ENCODE results near the gene GNA12.

The GNA12 gene

DNA sequence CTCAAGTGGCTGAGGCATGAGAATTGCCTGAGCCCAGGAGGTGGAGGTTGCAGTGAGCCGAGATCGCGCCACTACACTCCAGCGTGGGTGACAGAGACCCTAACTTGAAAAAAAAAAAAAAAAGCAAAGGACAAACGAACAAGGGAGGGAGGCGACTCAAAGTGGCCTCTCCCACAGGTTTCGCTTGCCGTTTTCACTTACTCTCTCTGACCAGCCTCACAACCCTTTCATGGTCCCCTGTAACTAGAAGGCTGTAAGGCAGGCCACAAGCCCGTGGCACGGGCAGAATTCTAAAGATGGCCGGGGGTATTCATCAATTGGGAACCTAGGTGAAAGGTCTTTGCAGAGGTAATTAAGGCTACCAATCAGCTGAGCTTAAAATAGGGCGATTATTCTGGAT lies 25.5 kb downstream of the GNA12 start:
- no peak for DNase-seq (ENCODE audit: low read depth in 2 of 2)

DNA sequence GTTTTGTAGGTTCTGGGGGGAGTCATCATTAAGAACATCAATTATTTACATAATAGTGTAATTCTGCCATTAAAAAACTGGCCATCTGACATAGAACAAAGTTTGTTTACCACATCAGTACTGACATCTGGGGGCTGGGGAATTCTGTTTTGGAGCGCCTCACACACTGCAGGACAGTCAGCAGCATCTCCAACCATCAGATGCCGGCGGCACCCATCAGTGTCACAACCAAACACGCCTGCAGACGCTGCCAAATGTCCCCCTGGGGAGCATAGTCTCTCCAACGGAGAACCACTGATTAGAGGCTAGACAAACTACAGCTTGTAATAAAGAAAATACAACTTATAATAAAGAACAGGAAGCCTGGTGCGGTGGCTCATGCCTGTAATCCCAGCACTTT lies 26.0 kb downstream of the GNA12 start:
- no peak for DNase-seq (ENCODE audit: low read depth in 2 of 2)

DNA sequence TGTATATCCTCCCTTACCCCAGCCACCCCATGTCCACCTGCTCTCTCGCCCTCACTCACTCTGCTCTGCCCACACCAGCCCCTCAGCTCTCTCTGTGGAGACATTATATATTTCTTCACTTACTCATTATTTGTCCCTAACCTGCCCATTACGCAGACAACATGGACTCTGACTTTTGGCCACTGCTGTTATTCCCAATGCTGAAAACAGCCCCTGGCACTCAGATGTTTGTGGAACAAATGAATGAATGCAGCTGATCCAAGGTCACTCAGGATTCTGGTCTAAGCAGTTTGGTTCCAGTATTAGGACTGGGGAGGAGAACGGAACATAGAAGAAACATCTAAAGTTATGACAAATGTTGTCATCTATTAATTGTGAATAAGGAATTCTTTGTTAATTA lies 26.7 kb downstream of the GNA12 start:
- DNase-seq (ENCODE audit: low read depth in 2 of 2) = no peak

DNA sequence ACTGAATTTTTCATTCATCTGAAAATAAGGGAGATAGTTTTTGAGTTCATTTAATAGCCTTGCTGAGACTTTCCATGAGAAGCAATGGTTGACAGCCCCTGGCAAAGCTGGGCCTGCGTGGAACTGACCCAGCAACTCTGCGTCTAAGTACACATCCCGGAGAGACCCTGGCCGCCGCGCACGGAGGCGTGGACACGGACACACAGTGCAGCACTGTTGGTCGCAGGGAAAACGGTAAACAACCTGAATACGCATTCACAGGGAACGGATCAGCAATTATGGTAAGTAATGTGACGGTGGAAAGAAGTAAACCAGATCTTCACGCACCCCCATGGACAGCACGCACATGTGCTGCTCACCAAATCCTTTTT lies 28.2 kb downstream of the GNA12 start:
- no peak for DNase-seq (ENCODE audit: low read depth in 2 of 2)

DNA sequence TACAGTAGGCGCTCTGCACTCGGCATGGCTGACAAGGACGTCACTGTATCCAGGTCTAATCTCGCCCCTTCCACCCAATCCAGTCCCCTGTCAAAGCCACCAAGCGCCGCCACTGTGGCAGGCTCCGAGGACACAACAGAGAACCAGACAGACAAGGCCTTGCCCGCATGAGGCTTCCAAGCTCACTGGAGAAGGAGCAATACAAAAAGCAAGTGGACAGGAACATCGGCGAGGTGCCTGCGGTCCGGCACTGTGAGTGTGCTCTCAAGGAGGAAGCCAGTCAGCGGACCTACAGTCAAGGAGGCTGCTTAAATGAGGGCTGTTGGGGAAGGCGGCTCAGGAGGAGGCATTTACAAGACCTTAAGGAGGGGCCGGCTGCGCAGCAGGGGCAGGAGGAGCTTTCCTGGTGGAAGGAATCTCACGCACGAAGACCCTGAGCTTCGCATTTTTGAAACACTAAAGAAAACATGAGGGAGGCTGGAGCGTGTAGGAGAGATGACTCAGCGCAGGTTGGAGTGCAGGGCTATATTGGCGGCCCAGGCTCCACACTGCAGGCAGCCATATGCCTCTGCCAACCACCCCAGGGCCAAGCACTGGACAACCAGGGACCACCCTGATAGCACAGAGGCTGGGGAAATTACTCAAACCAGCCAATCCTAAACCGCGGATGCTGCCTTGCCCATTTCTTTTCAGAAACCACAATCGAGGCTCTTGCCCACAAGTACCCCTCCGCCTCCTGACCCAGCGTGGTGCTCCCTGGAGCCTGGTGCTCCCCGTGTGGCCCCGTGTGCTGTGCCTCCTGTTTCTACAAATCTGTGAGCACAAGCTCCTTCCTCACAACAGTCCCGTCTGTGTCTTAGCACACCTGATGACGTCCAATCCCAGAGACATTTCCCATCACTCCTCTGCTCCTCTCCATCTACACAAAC lies 28.9 kb downstream of the GNA12 start:
- DNase-seq (ENCODE audit: low read depth in 2 of 2) = no peak

DNA sequence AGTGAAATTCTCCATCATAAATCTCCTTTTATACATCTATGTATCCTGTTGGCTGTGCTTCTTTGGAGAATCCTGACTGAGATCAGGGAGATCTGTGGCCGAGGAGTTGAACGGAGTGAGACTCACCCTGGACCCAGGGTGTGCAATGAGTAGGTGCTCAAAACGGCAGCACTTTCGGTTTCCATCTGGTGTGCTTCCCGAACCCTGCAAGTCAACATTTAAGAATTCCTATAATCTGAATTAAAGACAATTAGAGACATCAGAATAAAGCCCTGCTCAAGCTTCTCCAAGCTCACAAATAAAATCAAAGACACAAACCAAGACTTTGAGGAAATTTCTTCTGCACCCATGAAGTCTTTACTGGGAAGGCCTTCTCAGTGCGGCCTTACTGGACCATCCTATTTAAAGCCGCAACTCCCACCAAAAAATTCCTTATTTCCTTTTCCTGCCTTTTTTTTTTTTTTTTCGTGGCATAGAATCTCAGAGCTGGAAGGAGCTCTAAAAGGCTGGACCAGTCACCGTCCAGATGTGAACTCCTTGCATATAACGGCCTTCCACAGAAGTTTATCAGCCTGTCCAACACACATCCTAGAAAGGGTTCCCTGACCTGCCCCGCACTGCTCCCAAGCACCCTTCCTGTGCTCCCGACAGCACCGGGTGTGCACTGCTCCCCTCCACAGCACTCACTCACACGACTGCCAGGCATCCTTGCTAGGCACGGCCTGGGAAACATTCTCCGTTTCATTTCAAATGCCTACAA lies 29.7 kb downstream of the GNA12 start:
- DNase-seq (ENCODE audit: low read depth in 2 of 2) = no peak

DNA sequence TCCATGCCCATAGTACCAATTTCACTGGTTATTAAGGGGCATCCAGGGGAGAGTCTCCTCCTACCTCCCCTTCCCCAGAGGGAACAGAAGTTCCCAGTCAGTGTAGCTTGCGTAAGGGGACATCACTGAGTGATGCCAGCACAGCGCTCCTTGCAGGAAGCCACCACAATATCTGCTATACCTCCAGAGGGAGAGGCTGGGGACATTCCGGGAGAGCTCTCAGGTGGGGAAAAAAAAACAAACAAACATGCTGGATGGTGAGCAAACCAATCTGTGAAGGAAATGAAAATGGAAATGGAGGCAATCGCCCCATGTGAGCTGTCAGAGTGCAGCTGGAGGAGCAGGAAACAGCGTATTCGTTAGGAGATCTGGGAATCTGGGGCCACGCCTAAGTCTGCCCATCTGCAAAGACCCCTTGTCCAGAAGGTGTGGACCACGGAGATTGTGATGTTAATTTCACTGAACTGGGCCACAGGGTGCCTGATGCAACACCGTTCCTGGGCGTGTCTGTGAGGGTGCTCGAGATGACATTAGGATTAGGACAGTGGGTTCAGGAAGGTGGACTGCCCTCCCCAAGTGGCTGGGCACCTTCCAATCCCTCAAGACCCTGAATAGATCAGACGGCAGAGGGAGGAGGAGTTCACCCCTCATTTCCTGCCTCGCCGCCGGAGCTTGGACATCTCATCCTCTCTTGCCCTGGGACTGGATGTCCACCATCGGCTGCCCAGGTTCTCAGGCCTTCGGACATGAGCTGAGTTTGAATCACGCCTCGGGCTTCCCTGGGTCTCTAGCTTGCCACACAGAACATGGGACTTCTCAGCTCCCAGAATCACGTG lies 30.5 kb downstream of the GNA12 start:
- no peak for DNase-seq (ENCODE audit: low read depth in 2 of 2)

DNA sequence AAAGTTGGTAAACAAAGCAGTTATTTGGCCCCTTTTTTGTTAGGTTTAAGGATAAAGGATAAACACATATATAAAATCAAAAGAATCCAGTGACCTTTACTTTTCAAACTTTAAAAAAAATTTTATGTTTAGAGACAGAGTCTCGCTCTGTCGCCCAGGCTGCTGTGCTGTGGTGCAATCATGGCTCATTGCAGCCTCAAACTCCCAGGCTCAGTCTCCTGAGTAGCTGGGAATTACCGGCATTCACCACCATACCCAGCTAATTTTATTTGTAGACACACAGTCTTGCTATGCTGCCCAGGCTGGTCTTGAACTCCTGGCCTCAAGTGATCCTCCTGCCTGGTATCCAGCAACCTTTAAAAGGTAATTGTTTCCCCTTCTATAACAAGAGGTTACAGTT lies 31.3 kb downstream of the GNA12 start:
- DNase-seq (ENCODE audit: low read depth in 2 of 2) = no peak

DNA sequence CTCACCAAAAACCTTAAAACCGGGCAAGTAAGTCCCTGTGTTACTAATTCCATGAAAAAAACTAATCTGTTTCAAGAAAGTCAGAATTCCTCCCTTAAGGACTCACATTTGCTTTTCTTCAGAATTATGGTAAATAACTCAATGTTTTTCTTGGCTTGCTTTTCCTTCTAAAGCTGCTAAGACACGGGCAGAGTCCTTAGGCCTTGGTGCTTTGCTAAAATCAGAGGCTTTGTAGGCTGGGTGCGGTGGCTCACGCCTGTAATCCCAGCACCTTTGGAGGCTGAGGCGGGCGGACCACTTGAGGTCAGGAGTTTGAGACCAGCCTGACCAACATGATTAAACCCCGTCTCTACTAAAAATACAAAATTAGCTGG lies 32.0 kb downstream of the GNA12 start:
- DNase-seq (ENCODE audit: low read depth in 2 of 2) = no peak

DNA sequence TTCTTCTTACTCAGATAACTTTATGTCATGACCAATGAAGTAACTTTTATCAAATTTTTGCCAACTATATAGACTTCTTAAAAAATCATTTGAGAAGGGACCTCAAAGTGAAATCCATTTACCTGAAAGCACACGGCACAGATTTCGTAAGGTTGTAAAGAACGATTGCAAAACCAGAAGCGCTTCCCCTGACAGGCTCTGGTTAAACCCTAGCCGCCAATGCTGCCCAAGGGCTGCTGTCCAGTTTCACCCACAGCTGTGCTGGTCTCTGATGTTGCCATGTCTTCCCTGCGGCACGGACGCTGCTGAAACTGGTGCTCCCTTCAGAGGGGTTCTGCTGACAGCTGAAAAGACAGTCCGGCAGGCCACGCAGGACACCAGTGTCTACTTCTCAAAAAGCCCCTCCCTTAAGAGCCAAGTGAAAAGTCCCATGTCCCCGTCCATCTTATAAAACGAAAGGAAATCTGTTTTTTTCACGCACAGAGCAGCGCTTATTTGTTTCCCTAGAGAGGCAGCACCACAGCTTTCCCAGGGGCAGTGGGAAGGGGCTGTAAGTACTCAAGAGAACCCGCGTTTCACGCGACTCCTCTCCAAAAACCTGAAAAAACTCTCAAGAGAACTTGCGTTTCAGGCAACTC lies 32.5 kb downstream of the GNA12 start:
- DNase-seq (ENCODE audit: low read depth in 2 of 2) = no peak

DNA sequence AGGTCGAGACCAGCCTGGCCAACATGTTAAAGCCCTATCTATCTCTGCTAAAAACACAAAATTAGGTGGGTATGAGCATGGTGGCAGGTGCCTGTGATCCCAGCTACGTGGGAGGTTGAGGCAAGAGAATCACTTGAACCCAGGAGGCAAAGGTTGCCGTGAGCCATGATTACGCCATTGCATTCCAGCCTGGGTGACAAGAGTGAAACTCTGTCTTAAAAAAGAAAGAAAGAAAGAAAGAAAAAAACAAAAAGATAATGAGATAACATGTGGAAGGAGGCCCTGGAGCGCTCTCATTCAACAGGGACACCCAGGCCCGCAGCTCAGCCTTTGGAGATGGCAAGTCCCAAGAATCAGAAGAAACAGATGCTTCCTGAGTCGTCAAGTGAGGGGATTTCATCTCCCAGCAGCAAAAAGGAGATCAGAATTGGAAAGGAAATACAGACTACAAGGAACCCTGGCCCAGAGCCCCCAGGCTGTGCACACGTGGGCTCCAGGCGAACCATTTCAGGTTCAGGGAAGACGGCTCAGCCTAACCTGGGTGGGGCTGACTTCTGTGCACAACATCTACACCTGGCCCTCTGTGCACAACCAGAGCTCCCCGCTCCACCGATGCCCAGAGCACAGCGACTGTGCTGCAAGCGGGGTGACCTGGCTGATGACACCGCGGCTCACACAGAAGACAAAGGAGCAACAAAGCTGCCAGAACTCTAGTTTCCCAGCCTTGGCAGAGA lies 33.3 kb downstream of the GNA12 start:
- no peak for DNase-seq (ENCODE audit: low read depth in 2 of 2)

DNA sequence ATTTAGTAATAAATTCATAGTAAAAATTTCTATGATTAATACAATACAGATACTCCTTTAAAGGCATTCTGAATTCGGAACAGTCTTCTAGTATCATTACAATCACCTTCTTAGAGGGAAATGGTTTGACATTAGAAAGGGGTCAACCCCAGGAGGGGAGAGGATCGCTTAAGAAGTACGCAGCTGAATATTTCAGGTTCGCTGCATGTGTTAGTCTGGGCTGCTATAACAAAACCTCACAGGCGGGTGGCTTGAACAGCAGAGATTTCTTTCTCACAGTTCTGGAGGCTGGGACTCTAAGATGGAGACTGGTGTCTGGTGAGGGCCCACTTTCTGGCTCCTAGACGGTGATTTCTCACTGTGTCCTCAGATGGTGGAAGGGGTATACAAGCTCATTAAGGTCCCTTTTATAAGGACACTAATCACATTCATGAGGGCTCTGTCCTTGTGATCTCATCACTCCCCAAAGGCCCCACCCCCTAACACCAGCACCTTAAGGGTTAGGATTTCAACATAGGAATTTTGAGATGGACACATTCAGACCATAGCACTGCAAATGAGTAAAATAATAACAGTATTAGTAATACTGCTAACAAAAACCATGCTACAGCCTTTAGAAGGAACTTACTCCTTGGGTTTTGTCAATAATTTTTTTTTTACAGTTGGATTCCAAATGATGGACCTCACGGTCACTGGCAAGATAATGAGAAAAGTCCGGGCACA lies 34.0 kb downstream of the GNA12 start:
- DNase-seq (ENCODE audit: low read depth in 2 of 2) = no peak

DNA sequence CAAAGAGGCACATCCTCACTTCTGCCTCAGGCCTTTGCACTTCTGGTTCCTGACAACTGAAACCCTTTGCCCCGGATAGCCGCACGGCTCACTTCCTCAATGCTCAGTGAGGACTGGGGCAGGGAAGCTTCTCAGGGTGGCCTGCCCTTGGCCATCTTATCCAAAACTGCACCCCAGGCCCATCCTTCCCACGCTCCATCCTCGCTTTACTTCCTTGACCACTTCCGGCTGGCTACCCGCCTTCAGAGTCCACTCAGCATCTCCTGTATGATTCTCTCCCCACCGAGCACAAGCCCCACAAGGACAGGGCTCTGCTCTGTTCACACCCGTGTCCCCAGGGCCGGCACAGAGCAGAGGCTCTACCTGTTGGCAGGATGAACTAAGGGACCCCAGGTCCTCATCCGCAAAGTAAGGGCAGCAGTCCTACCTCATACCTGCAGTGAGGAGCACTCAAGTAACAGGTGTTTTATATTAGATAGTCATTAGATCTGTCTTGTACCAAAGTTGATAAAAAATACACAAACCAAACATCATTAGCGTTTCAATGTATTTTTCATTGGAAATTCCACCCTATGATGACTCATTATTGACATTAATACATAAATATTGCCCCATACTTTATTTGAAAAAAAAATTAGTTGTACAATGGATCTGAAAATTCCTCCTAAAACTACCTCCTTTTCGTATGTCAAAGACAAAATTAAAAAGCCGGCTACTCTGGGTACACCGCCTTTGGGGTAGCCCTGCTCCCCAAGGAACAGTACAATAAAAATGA lies 35.0 kb downstream of the GNA12 start:
- DNase-seq (ENCODE audit: low read depth in 2 of 2) = no peak

DNA sequence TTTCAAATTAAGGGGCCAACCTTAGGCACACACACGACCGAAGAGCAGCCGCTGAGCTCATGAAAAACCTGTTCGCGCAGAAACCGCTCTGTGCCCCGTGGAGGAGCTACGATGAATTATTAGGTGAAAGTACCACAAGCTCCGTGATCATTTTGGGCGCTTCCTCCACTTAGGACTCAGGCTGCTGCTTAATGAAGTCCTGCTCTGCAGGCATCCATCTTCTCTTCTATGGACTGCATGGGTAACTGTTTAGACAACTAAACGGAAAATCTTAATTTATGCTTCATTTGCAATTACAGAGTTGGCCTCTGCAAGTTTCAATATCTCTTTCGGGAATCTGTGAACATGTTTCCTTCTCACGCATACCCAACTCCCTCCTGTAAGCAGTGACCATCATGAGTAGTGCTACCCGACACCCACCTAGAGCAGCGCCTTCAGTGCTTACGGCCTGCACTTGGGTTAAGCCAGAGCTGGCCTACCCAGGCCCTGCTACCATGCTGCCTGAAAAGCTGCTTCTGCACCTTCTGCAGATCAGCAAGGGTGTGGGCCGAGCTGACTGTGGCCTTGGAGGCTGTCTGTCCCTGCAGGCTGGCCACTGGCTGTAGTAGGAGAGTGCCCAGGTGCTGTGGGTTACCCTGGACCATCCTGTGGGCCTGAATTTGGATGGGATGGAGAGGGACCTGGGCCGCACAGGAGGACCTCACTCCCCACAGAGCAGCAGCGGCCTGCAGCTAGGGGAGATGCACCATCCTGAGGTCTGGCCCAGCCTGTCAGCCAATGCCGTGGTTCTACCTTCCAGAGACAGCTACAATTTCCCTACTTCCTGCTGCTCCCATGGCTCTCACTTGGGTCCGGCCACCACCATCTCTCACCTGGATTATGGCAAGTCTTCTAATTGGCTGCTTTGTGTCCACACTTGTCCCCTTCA lies 36.0 kb downstream of the GNA12 start:
- DNase-seq (ENCODE audit: low read depth in 2 of 2) = no peak

DNA sequence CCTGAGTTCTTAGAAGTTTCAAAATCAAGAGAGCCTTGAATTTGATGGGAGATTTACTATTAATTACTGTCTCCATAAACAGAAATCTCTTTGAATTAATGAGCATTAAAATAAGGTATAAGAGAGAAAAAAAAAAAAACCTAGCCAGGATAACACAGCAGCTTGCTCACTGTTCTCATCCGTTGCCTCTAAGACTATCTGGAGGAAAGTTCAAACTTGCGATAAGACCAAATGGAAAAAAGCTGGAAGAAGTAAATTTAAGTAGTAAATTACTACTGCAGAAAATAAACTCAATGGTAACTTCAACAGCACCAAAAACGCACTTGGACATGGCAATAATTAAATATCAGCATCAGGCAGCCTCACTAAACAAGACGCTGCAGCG lies 36.7 kb downstream of the GNA12 start:
- DNase-seq (ENCODE audit: low read depth in 2 of 2) = no peak

DNA sequence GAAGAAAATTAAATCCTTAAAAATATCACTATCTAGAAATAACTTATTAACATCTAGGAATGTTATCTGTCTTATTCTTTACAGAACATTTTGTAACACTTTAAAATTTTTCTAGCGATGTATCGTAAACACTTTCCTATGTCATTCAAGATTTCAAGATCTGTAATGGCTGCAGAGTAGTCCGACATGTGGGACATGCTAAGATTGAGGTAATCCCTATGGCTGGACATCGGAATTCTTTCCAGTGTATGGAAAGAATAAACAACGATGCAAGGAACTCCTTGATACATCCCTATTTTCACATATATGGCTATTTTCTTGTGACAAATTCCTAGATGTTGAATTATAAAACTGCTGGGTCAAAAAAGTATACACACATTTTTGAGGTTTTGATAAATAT lies 37.5 kb downstream of the GNA12 start:
- DNase-seq (ENCODE audit: low read depth in 2 of 2) = no peak

DNA sequence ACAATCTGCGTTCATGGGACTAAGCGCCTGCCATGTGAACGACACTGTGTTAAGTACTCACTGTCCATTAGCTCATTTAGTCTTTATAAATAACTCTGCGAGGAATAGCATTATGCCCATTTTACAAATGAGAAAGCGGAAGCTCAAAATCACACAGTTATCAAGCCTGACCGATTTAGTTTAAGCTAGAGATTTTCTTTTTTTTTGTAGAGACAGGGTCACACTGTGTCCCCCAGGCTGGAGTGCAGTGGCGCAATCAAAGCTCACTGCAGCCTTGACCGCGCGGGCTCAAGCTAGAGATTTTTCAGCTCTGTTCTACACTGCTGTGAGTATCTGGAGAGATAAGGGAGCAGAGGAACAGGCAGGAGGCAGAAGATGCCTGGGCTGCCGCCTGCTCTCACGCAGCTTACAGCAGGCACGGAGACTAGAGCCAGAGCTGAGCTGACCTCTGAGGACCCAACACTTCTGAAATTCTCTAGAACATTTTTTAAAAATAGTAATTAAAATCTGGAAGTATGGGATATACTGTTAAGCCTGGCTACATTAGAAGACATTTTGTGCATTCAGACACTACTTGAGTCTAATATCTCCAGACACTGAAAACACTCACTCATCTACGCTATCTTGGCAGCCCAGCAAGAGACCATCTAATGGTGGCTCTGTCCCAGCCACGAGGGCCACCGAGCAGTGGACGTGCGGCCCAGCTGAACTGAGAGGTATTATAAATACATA lies 38.7 kb downstream of the GNA12 start:
- no peak for DNase-seq (ENCODE audit: low read depth in 2 of 2)

DNA sequence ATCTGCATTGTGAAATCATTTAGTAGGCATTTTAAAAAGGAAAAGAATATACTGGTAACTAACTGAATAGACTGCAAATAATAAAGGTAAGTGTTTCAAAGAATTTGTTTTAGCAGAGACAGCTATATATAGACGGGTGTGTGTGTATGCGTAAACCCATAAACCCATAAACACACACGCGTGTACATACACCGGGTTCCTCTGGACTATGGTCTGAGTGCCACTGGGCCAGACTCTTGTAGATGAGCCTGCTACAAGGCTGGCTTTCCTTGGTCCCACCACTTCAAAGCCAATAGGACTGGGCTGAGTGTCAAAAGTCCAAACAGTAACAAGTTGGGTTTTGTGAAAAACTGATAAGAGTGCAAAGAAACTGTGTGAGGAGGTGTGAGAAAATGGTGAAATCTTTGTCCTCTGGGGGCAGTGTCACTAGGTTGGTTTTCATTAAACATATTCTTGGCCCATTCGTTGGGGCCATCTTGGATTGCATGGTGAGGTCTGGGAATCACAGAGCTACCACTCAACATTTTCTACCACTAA lies 39.8 kb downstream of the GNA12 start:
- DNase-seq (ENCODE audit: low read depth in 2 of 2) = no peak

All from activated CD4-positive, alpha-beta T cell treated with anti-CD3 and anti-CD28 coated beads for 24 hours (primary cell).